GM19372 (cell line): ENCODE results near the gene PPP2R1B.
"Not testable (repeated sequence)": the region's sequence is repeated elsewhere in the genome, so short reads cannot be mapped to it uniquely, and the experiment has no call there.

Source experiments
- ATAC-seq: cut with Tn5 transposase; IDR thresholded peaks from one replicate; pipeline ENCODE4 v1.9.1; 2021; ENCODE audit warnings: mild to moderate bottlenecking, low read depth, moderate library complexity; ENCODE audit not compliant: unreplicated experiment

Gene PPP2R1B

GRCh38 chr11:111729071-111729830 is 36.9 kb downstream of the PPP2R1B start:
- ATAC-seq = no peak

DNA sequence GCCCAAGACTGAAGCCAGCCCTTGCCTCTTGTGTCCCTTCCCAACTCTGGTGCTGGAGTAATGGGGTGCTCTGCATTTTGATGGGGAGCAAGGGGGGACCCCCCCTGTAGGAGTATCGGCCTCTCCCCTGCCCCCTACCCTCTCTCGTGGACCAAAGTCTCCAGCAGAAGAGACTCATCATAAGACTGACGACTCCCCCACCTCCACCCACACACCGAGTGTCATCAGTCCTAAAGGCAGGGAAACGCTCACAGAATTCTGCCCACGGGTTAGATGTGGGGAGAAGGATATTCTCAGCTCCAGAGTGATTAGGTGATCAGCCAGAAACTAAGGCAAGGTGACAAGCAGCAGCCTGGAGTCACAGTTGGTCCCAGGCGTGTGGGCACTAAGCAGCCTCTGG is 38.8 kb downstream of the PPP2R1B start:
- ATAC-seq = no peak

DNA sequence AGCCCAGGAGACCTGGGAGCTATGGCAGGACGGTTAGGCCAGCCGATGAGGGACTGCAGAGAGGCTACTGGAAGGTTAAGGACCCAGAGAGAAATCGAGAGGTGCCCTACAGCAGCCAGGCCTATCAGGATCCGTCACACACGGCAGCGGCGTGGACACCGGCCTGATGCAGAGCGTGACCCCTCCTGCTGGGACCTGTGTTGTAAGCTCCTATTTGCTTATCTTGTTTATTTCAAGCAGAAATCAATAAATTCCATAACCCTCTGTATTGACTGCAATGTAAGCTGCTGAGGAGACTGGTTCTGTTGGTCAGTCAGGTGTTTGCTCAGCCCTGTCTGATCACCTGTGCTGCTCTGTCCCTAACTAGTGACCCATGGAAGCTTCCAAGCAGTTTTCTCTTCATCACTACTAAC is 39.9 kb downstream of the PPP2R1B start:
- ATAC-seq = no peak

DNA sequence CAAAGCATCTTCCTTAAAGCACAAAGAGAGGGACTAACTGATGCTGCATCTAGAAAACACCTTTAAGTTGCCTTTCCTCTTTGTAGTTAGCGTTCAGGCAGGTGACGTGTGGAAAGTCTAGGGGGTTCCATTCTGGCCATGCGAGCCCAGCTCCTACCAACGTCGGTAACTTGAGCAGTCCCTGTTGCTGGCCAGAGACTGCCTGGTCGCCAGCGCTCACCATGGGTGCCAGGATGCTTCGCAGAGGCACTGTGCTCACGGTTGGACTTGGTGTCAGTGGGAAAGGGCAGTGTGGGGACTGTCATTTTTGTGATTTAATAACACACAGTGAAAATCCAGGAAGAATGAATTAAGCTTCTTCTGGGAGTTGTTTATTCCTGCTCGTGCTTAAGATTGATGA is 40.6 kb downstream of the PPP2R1B start:
- no peak for ATAC-seq

- no peak for ATAC-seq
Observed at GRCh38 chr11:111724615-111725129, 41.5 kb downstream of the PPP2R1B start.

DNA sequence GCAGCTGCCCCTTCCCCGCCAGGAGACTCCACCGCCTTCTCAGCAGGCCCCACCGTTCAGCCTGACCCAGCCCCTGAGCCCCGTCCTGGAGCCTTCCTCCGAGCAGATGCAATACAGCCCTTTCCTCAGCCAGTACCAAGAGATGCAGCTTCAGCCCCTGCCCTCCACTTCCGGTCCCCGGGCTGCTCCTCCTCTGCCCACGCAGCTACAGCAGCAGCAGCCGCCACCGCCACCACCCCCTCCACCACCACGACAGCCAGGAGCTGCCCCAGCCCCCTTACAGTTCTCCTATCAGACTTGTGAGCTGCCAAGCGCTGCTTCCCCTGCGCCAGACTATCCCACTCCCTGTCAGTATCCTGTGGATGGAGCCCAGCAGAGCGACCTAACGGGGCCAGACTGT is 42.6 kb downstream of the PPP2R1B start:
- no peak for ATAC-seq

GRCh38 chr11:111722501-111722900 is 43.7 kb downstream of the PPP2R1B start:
- no peak for ATAC-seq

DNA sequence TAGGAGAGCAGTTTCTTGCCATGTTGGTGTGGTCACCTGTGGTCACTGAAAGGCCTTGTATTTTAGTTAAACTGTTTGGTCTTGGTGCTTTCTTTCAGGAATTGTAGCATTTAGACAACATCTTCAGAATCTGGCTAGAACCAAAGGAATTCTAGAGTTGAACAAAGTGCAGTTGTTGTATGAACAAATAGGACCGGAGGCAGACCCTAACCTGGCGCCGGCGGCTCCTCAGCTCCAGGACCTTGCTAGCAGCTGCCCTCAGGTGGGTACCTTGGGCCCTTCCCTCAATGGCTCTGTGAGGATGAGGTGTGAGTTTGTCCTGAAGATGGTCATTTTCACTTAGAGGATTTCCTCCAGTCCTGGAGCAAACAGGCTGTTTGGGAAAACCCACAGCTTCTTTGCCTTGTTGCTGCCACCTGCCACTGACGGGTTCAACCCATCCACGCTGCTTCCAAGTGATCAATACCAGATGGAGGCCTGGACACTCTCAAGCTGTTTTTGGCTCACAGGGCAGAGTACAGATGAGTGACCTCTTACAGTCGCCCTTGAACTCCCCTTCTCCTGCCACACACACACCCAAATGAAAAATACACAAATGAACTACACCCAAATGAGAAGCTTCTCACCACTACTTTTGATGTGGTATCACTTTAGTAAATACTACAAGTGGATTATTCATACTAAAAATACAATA is 45.2 kb downstream of the PPP2R1B start:
- ATAC-seq = no peak

GRCh38 chr11:111719379-111719778 is 46.8 kb downstream of the PPP2R1B start:
- no peak for ATAC-seq

DNA sequence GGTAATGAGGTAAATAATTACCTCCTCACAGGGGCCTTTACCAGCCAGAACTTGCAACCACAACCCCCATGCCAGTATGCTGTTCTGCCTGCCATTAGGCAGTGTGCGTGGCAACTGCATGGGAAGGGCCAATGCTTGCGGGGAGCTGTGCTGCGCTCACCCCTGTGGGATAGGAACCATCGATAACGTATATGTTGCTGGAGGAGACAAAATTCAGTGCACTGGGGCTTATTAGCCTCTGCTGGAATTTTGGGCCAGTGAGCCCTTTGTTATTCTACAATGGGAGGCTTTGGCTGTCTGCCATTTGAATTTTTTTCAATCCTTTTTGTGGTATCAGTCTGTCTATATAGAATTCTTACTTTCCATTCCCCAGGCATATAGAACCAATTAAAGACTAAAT is 47.3 kb downstream of the PPP2R1B start:
- ATAC-seq = no peak

GRCh38 chr11:111718436-111718835 is 47.8 kb downstream of the PPP2R1B start:
- no peak for ATAC-seq

- ATAC-seq = not testable (repeated sequence)
Observed at GRCh38 chr11:111717660-111718059, 48.5 kb downstream of the PPP2R1B start.

DNA sequence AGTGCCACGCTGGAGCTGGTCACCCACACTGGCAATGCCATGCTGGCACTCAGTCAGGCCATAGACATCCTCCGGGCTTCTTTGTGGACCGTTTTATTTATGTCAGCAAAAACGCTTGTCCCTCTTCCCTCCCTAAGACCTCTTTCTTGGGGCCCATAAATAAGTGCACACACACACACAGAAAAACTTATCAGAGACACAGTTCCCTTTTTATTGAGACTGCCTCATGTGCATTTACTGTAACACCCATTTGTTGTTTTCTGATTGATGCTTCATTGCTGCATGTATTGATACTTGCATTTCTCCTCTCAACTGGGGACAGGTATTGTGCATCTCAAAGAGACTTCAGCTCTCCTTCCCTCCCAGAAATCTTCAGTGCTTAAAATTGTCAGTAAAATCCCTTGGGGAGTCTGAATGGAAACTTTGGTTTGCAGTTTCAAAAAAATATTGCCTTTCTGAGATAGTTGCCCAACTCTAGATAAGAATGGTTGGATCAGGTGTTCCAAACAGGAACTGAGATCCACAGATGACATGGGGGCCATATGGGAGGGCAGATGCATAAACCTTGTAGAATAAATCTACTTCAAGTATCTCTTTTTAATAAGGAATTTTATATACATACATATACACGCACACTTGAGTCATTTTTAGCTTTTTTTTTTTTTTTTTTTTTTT is 50.9 kb downstream of the PPP2R1B start:
- no peak for ATAC-seq

GRCh38 chr11:111714522-111714921 is 51.7 kb downstream of the PPP2R1B start:
- ATAC-seq = no peak

GRCh38 chr11:111707691-111708067 is 58.5 kb downstream of the PPP2R1B start:
- no peak for ATAC-seq

DNA sequence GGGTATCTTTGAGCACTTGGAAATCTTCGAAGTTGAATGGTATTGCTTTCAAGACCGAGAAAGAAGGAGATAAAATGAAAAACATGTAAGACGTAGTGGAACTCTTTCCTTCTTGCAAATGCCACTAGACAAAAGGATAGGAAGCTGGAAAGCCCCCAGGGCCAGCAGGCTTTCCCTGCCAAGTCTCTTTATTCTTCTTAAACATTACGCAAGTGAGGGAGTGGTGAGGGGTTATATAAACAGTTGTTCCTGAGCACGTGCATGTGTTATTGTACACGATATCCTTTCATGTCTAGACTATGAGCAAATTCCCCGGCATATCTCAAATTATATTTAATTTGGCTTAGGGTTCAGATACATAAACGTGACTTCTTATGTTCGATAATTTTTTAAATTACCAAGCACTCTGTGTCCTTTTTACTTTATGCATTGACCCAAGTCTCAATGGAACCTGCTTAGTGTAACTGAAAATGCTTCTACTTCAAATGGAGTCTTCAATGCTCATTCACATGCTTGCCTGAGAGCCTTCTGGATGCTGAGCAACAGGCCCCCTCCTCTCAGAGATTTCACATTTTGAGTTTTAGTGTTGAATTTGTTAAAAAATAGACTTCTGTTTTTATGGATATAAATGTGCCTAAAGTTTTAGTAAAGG is 59.0 kb downstream of the PPP2R1B start:
- no peak for ATAC-seq

DNA sequence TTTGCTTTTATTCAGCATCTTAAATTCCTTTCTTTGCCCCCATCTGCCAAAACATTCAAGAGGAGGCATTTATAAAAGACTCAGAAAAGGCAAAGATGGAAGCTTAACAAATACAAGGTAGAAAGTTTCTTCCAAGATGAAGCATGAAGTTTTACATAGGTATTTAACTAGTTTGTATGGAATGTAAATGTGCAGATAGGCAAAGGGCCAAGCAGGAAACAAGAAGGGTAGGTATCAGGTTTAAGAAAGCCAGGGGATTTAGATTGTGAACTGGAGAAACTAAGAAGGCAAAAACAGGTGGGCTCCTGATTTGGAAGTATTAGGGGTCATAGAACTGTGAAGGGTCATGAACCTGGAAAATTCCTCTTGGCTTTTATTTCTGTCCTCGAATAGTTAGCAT is 62.6 kb downstream of the PPP2R1B start:
- ATAC-seq = no peak

DNA sequence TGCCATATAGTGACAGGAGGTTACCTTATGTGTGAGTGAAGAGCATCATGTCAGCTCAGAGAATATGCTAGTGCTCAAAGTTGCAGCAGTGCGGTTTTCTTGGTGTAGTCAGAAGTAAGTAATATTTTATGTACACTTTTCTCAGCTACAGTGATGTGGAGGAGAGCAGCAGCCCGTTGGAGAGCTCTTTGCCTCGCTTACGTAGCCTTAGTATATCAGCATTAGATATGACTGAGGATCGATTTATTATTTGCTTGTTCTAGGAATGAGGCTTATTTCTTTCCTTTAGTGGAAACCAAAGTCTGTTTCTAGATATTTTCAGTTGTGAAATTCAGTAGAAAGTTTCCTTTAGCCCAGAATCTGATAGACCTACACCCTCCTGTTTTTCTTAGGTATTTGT is 63.6 kb downstream of the PPP2R1B start:
- no peak for ATAC-seq

GRCh38 chr11:111700162-111700561 is 66.0 kb downstream of the PPP2R1B start:
- ATAC-seq = no peak

DNA sequence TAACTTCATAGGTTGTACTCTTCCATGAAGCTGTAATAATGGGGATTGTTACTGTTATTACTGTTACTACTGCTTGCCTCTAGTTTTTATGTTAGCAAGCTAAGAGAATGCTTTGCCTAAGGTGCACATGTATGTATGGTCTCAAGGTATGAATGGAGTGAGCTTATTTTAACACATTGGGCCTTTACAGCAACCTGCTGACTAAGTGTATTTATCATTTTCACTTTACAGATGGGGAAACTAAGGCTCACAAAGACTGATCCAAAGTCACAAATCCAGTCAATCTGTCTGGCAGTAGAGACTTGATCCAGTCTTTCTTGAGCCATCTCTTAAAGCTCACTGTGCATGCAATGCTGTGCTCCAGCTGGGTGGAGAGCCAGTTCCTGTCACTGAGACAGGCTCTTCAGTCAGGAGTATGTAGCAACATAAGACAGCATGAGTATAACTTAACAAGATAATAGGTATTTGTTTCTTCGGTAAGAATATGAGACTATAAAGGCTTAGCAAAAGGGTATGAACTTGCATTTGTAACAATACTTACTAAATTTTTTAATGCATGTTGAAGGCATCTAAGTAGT is 66.5 kb downstream of the PPP2R1B start:
- ATAC-seq = no peak
